Cerebellar nuclear complex (tissue), 1 donor: ENCODE data around the gene GSTA5.
"Not testable (repeated sequence)": the region's sequence is repeated elsewhere in the genome, so short reads cannot be mapped to it uniquely, and the experiment has no call there.

ENCODE experiments used
- DNase-seq, 2 experiments: peaks; one replicate each; lab custom pipeline; 2025; lab: John Stamatoyannopoulos, UW

The GSTA5 gene

GRCh38 chr6:52834481-52834880 lies 6.1 kb downstream of the GSTA5 start:
- DNase-seq: no peak

- DNase-seq: not testable (repeated sequence)
Observed at GRCh38 chr6:52830869-52831268, 9.7 kb downstream of the GSTA5 start.

DNA sequence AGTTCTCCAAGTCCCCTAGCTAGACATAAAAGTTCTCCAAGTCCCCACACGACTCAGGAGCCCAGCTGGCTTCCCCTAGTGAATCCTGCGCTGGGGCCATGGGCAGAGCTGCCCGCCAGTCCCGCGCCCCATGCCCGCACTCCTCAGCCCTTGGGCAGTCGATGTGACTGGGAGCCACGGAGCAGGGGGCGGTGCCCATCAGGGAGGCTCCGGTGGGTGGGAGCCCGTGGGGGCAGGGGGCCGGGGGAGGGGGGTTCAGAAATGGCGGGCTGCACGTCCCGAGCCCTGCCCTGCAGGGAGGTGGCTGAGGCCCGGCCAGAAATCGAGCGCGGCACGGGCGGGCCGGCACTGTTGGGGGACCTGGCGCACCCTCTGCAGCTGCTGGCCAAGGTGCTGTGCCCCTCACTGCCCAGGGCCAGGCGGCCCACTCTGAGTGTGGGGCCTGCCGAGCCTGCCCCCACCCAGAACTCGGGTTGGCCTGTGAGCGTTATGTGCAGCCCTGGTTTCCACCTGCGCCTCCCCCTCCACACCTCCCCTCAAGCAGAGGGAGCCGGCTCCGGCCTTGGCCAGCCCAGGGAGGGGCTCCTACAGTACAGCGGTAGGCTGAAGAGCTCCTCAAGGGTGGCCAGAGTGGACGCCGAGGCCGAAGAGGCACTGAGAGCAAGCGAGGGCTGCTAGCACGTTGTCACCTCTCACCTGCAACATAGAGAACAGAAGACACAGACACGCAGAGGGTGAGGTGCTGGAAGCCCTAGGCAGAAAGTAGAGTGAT lies 11.4 kb downstream of the GSTA5 start:
- no peak for DNase-seq

DNA sequence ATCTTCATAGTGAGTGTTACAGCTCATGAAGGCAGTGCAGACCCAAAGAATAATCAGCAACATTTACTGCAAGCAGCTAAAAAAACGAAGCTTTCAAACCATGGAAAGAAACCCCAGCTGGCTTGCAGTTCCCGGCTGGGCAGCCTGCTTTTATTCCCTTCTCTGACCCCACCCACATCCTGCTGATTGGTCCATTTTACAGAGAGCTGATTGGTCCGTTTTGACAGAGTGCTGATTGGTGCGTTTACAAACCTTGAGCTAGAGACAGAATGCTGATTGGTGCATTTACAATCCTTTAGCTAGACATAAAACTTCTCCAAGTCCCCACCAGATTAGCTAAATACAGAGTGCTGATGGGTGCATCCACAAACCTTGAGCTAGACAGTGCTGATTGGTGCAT lies 12.0 kb downstream of the GSTA5 start:
- DNase-seq: not testable (repeated sequence)

GRCh38 chr6:52827073-52827783 lies 13.4 kb downstream of the GSTA5 start:
- DNase-seq: not testable (repeated sequence)

DNA sequence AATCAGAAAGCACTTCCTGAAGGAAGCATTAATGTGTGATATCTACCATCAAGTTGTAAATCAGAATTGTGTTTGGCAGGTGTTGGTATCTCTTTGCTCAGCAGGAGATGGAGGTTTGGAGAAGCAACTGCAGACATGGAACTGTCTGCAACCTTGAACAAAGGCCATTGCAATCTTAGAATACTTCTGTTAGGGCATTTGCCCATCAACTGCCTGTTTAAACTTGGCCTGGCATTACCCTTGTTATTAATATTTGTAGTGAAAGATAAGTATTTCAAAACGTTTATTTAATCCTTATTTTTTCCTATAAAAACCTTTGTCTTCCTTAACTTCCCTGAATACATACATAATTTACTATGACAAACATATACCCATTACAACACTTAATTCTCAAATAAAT lies 14.1 kb downstream of the GSTA5 start:
- DNase-seq: no peak

DNA sequence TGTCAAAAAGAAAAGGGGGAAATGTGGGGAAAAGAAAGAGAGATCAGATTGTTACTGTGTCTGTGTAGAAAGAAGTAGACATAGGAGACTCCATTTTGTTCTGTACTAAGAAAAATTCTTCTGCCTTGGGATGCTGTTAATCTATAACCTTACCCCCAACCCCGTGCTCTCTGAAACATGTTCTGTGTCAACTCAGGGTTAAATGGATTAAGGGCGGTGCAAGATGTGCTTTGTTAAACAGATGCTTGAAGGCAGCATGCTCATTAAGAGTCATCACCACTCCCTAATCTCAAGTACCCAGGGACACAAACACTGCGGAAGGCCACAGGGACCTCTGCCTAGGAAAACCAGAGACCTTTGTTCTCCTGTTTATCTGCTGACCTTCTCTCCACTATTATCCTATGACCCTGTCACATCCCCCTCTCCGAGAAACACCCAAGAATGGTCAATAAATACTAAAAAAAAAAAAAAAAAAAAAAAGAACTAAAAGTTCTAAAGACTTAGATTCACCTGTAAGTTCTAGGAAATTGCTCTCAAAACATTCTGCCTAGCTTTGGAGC lies 14.6 kb downstream of the GSTA5 start:
- not testable (repeated sequence) for DNase-seq

DNA sequence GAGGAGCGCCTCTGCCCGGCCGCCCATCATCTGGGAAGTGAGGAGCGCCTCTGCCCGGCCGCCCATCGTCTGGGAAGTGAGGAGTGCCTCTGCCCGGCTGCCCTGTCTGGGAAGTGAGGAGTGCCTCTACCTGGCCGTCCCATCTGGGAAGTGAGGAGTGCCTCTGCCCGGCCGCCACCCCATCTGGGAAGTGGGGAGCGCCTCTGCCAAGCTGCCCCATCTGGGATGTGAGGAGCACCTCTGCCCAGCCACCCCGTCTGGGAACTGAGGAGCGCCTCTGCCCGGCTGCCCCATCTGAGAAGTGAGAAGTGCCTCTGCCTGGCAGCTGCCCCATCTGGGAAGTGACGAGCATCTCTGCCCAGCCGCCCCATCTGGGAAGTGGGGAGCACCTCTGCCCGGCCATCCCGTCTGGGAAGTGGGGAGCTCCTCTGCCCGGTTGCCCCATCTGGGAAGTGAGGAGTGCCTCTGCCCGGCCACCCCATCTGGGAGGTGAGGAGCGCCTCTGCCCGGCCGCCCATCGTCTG lies 15.3 kb downstream of the GSTA5 start:
- DNase-seq: not testable (repeated sequence)

DNA sequence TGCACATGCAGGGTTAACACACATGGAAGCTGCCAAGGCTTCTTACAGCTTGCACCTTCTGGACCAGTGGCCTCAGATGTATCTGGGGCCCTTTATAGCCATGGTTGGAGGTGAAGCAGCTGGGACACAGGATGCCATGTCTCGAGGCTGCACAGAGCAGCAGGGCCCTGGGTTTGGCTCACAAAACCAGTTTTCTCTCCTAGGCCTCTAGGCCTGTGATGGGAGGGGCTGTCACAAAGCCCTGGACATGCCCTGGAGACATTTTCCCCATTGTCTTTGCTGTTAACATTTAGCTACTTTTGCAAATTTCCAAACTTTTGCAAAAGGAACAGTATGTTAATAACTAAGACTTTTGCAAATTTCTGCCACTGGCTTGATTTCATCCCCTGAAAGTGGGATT lies 18.8 kb downstream of the GSTA5 start:
- DNase-seq: no peak

- no peak for DNase-seq
Observed at GRCh38 chr6:52820198-52820597, 20.4 kb downstream of the GSTA5 start.

DNA sequence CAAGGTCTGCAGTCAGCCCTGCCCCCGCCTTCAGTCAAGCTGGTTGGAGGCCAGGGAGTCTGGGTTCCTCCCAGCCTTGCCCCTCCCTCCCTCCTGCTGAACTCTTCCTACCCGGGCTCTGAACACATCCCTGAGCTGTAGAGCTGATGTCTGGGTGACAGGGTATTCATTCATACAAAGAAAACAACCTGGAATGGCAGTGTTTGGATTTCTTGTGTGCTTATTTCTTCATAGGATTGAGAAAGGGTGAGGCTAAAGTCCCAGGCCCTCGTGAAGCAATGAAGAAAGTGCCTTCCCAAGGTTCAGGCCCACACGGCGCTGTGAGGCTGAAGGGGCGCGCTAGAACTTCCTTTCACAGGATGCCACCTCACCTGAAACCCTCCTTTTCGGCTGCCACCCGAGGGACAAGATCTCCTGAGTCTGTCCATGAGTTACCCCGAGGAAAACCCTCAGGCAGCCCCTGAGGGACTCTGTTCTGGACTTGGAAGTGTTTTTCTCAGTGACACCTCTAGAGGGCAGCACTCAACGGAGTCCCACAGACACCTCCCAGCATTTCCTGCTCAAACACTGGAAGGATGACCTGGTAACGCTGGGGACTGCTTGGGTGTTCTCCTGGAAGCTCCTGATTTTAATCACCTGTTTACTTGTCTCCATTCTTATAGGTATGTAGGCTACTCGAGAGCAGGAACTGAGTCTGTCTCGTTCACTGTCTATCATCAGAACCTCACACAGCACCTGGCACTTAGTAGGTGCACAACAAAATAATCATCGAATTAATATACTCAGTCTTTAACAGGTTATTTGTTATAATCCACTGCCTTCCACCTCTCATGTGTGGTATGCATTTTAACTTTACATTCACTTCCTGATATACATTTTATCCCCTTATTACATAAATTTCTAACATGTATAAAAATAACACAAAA lies 25.2 kb downstream of the GSTA5 start:
- no peak for DNase-seq

DNA sequence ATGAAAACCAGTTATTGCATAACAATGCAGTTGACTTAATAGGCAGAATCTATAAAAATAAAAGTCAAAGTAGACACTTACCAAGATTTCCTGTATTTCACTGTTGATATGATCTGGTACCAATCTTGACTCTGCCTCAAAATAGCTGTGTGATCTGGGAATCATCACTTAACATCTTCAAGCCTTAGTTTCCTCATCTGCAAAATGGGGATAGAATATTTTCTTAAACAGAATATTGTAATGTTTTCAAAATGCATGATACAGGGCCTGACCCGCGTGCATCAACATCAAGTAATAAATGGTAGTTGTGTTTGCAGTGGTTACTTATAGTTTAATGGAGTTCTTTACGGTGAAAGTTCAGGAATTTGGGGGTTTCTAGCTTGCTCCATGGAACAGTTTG lies 26.1 kb downstream of the GSTA5 start:
- DNase-seq: not testable (repeated sequence)

DNA sequence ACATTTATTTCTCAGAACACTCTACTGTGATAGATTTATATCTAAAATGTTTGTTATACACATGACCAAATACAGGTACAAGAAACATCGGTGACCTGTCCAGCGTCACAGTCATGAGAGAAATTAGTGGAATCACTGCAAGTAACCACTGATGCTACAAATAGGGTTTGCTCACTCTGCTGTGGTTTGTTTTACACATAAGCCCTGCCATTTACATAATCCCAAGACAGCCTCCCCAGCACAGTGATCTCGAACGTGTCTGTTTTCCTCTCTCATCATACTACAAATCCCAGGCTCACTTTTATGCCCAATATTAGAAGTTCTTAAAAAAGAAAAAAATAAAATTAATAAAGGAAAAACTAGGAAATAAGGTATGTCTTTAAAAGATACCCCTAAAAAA lies 30.8 kb downstream of the GSTA5 start:
- DNase-seq: not testable (repeated sequence)

GRCh38 chr6:52808660-52809059 lies 32.0 kb downstream of the GSTA5 start:
- DNase-seq: no peak

- not testable (repeated sequence) for DNase-seq
Observed at GRCh38 chr6:52803668-52804255, 36.9 kb downstream of the GSTA5 start, which contains the start of gene GSTA1. GSTA1 (minus strand) TSS chr6:52803816; CDS start chr6:52799267, 4,549 bp downstream.

- DNase-seq: no peak
Observed at GRCh38 chr6:52802806-52803205, 37.8 kb downstream of the GSTA5 start.

GRCh38 chr6:52801188-52801841 lies 39.3 kb downstream of the GSTA5 start:
- DNase-seq: no peak

DNA sequence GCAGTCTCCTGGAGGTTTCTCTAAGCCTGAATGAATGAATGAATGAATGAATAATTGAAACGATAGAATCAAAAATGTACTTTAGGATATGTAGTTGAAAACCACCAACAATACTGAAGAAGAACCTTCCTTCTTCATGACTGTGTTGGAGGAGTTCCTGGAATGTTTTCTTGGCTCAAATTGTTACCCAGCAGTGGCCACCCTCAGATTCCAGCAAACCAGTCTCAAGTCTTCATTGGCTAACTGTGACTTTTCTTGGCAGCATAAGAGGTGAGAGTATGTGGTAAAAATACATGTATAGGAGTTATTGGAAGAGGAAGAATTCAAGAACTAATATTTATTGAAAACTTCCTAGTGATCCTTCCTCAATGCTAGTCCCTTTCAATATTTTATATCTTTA lies 41.3 kb downstream of the GSTA5 start:
- DNase-seq: not testable (repeated sequence)

DNA sequence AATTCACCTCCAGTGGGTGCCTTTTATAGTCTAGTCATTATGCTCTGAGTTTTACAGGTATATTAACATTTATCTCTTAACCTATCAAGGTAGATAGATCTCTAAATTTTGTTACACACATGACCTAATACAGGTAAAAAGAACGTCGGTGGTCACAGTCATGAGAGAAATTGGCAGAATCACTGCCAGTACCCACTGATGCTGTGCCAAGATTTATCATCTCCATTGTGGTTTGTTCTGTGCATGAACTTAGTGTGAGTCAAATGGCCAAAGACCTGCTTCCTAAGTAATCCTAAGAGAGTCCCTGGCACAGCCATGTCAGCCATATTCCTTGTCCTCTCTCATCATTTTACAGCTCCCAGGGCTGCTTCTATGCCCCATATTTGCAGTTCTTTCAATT lies 46.2 kb downstream of the GSTA5 start:
- not testable (repeated sequence) for DNase-seq

DNA sequence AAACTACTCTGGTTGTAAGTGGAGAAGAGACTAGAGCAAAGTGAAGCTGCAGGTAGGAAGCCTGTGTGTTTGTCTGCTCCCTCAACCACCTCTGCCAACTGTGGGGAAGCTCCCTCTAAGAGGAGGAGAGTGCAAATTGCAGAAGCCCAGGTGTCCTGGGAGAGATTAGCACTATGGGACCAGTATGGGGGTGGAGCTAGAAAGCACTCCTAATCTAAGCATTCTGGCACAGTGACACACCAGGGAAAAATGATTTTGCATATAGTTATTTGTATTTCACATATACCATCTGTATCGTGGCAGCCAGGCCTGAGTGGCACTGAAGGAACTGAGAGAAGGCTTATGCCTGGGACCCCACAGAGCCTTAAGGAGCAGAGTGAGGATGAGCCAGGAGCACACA lies 49.8 kb downstream of the GSTA5 start:
- DNase-seq: no peak

DNA sequence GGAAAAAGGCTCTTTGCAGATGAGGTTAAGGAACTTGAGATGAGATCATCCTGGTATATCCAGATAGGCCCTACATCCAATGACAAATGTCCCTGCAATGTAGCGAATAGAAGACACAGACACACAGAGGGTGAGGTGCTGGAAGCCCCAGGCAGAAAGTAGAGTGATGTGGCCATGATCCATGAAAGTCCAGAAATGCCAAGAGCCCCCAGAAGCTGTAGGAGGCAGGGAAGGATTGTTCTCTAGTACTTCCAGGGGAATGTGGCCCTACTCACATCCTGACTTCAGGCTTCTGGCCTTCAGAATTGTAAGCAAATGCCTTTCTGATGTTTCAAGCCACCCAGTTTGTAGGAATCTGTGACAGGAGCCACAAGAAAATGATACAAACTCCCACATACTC lies 51.0 kb downstream of the GSTA5 start:
- not testable (repeated sequence) for DNase-seq
